ENCODE data around the gene SLC4A5.

Gene SLC4A5

DNA sequence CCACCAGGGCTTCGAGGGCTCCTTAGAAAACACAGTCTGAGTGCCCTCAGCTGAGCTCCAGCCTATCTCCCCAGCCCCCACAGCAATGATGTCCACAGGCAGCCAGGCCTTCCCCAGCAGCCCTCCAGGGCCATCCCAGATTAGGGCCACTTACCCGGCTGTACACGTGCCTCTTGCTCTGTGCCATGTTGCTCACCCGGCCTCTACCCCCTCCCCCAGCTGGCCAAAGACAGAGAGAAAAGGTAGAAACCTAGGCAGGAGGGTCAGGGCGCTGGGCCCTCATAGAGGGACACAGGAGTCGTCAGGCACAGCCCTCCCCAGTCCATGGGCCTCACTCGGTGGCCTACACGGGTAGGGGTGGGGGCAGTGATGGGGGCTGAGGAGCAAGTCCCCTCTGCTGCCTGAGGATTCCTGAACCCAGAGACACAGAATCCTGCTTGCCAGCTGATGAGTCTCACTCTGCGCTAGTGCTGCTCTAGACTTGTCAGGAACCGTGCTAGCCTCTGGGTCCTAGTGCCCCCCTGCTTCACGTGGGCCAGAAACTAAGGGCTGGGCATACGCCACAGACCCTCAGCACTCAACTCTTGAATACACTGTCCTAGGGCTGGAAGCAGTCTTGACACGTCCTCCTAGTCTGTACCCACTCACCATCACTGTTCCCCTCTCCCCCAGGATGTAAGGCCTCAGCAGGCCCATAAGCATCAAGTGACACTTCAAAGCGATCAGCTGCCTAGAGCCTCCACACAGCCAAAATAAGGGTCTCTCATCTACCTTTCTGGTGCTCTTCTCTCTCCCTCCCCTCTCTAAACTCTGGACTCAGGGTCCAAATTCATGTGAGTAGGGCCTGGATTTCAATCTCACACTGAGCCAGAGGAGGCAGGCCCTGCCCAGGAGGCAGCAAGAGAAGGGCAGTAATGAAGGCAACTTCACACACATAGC, 36.9 kb upstream of the SLC4A5 start, which contains the start of gene DCTN1:
TSS of gene DCTN1 (minus strand) at position 461 of the 939 bp plus-strand sequence. CDS start at position 187, 274 bp downstream.
- DNase-seq (ENCODE audit: insufficient read length, low spot score) (peak; percentile 59), FAIRE-seq (no peak)
- TF ChIP-seq POLR2AphosphoS5 (IDR thresholded peaks at IDR 0.05; ENCODE audit: low read depth, low read length) = no peak
- TF ChIP-seq POLR2A (IDR thresholded peaks at IDR 0.05; ENCODE audit: low read depth, low read length) = no peak
- no peak for TF ChIP-seq TAF1 (IDR thresholded peaks at IDR 0.05; ENCODE audit: low read depth, low read length)
- TF ChIP-seq SPI1 (IDR thresholded peaks at IDR 0.05; ENCODE audit: low read depth, low read length) = no peak
- TF ChIP-seq POU2F2 (IDR thresholded peaks at IDR 0.05; ENCODE audit: low read depth, low read length) = no peak
- TF ChIP-seq PAX5 (IDR thresholded peaks at IDR 0.05; ENCODE audit: insufficient read depth, low read length, severe bottlenecking) = no peak

DNA sequence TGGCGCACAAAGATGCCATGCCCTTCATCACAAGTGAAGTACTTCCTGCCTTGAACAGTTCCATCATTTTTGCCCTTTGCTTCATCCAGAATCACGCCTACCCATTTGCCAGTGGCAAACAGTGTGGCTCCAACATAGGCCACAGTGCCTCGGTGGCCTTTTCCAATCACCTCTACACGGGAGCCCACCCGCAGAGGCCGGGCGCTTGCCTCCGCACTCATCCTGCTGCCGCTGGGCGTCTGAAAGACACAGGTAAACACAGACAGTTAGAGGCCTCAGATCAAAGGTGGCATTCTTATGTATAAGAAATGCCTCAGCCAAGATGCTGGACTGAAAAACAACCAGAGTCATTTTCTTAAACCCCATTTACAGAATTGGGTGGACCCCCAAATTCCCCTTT, 34.8 kb upstream of the SLC4A5 start:
- FAIRE-seq (no peak), DNase-seq (ENCODE audit: insufficient read length, low spot score) (no peak)
- no peak for TF ChIP-seq SPI1 (IDR thresholded peaks at IDR 0.05; ENCODE audit: low read depth, low read length)
- TF ChIP-seq PAX5 (IDR thresholded peaks at IDR 0.05; ENCODE audit: insufficient read depth, low read length, severe bottlenecking) = no peak
- TF ChIP-seq POLR2A (IDR thresholded peaks at IDR 0.05; ENCODE audit: low read depth, low read length) = no peak
- no peak for TF ChIP-seq TAF1 (IDR thresholded peaks at IDR 0.05; ENCODE audit: low read depth, low read length)
- no peak for TF ChIP-seq POU2F2 (IDR thresholded peaks at IDR 0.05; ENCODE audit: low read depth, low read length)
- no peak for TF ChIP-seq POLR2AphosphoS5 (IDR thresholded peaks at IDR 0.05; ENCODE audit: low read depth, low read length)

DNA sequence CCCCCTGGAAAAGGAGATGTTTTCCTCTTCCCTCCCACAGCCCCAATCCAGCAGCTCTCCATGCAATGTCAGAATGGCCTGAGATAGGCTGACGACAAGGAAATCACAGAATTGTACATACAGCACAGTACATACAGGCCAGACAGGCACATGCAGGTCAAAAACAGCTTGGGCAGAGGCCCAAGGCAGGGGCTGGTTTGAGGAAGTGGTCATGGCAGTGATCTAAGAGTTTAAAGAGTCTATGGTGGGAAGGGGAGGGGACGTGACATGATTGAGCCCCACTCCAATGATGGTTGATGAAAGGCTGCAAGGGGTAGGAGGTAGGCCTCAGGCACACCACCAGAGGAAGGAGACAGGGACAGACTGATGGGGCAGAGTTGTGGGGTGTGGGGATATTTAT, 32.6 kb upstream of the SLC4A5 start:
- DNase-seq (ENCODE audit: insufficient read length, low spot score) = no peak
- FAIRE-seq = no peak
- no peak for TF ChIP-seq PAX5 (IDR thresholded peaks at IDR 0.05; ENCODE audit: insufficient read depth, low read length, severe bottlenecking)
- peak; percentile 45; the same call in 1 of the 2 replicates for TF ChIP-seq SPI1 (IDR thresholded peaks at IDR 0.05; ENCODE audit: low read depth, low read length)

DNA sequence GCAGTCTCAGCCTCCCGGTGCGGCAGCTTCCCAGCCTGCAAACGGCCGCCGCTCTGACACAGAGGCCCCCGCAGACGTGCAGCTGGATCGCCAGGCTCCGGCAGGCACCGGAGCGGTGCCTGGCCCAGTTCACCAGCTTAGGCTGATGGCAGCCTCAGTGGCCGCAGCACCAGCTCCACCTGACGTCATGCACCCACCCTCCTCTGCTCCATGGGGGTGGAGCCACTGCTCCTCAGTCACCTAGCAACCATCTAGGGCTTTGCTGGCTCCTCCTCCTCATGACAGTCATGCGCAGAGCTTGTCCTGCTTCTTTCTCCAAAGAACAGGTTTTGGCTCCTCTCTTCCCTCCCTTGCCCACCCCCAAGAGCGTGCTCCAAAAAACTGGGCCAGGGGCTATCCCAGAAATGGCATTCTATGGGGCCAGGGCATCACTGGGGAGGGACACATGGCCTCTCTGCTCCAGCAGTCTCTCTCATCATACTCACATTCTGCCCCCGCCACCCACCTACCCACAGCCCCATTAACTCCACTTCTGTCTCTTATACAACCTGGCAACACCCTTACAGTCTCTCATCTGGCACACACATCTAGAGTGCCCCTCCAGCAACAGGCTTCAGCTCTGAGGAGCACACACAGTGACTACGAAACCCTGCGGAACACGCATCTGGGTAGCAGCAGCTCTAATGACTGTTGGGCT, 31.4 kb upstream of the SLC4A5 start:
- DNase-seq (ENCODE audit: insufficient read length, low spot score) = no peak
- FAIRE-seq = no peak
- TF ChIP-seq TAF1 (IDR thresholded peaks at IDR 0.05; ENCODE audit: low read depth, low read length) = no peak
- no peak for TF ChIP-seq POLR2A (IDR thresholded peaks at IDR 0.05; ENCODE audit: low read depth, low read length)
- no peak for TF ChIP-seq SPI1 (IDR thresholded peaks at IDR 0.05; ENCODE audit: low read depth, low read length)
- no peak for TF ChIP-seq PAX5 (IDR thresholded peaks at IDR 0.05; ENCODE audit: insufficient read depth, low read length, severe bottlenecking)
- no peak for TF ChIP-seq POU2F2 (IDR thresholded peaks at IDR 0.05; ENCODE audit: low read depth, low read length)
- no peak for TF ChIP-seq POLR2AphosphoS5 (IDR thresholded peaks at IDR 0.05; ENCODE audit: low read depth, low read length)

DNA sequence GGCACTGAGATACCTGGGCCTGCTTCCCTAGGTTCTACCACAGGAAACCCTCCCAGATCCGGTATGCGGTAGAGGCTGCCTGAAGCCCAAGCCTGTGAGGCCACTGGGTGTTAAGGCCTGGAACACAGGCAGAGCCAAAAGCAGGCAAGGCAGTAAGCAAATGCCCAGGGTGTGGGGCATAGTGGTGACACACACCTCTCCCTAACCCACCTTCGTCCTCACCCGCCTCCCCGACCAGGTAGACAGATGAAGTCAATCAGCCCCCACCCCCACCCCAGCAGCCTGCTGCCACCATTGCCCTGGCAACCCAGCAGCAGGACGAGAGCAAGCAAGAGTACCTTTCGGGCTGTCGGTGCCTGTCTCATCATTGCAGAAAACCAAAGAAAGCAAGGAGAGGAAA, 30.8 kb upstream of the SLC4A5 start:
- DNase-seq (ENCODE audit: insufficient read length, low spot score) (no peak), FAIRE-seq (no peak)
- no peak for TF ChIP-seq PAX5 (IDR thresholded peaks at IDR 0.05; ENCODE audit: insufficient read depth, low read length, severe bottlenecking)
- no peak for TF ChIP-seq SPI1 (IDR thresholded peaks at IDR 0.05; ENCODE audit: low read depth, low read length)
- no peak for TF ChIP-seq POLR2AphosphoS5 (IDR thresholded peaks at IDR 0.05; ENCODE audit: low read depth, low read length)
- no peak for TF ChIP-seq POLR2A (IDR thresholded peaks at IDR 0.05; ENCODE audit: low read depth, low read length)
- TF ChIP-seq POU2F2 (IDR thresholded peaks at IDR 0.05; ENCODE audit: low read depth, low read length) = no peak

DNA sequence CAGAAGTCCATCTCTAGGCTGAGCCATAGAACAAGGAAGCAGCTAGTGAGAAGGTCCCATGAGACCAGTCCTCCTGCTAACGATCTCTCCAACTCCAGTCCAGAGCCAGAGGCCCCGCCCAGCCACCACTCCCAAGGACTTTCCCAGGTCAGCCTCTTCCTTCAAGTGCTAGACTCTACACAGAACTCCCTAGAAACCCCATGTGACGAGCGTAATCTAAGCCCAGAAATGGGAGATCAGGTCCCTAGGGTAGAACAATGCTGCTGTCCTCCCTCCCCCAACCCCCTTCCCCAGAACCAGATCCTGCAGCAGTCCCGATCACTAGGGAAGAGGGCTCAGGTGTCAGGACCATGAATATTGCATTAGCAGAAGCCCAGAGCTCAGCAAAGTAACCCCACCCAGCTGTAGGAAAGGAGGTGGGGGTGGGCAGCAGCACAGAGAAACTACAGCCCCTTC, 30.0 kb upstream of the SLC4A5 start:
- no peak for FAIRE-seq
- DNase-seq (ENCODE audit: insufficient read length, low spot score) = no peak
- TF ChIP-seq TAF1 (IDR thresholded peaks at IDR 0.05; ENCODE audit: low read depth, low read length) = no peak
- TF ChIP-seq SPI1 (IDR thresholded peaks at IDR 0.05; ENCODE audit: low read depth, low read length) = no peak
- TF ChIP-seq POLR2AphosphoS5 (IDR thresholded peaks at IDR 0.05; ENCODE audit: low read depth, low read length) = no peak
- no peak for TF ChIP-seq POU2F2 (IDR thresholded peaks at IDR 0.05; ENCODE audit: low read depth, low read length)
- TF ChIP-seq PAX5 (IDR thresholded peaks at IDR 0.05; ENCODE audit: insufficient read depth, low read length, severe bottlenecking) = no peak
- TF ChIP-seq POLR2A (IDR thresholded peaks at IDR 0.05; ENCODE audit: low read depth, low read length) = no peak

DNA sequence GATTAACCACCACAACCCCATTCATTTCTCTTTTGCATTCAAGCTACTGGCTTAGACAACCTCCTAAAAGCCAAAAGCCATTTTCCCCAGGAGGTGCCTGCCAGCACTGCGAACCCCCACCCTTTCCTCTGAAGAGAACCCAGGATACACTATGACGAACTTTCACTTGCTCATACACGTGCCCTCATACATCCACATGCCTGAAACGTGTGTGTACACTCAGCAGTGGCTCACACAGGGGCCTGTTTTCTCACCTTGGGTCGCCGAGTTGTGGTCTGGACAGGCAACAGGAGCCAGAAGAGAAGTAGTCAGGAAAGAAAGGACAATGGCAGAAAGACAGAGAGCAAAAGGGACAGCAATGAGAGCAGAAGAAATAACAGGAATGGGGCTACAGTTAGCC, 29.5 kb upstream of the SLC4A5 start:
- DNase-seq (ENCODE audit: insufficient read length, low spot score) = no peak
- no peak for FAIRE-seq
- TF ChIP-seq PAX5 (IDR thresholded peaks at IDR 0.05; ENCODE audit: insufficient read depth, low read length, severe bottlenecking) (no peak), POLR2AphosphoS5 (IDR thresholded peaks at IDR 0.05; ENCODE audit: low read depth, low read length) (no peak), POLR2A (IDR thresholded peaks at IDR 0.05; ENCODE audit: low read depth, low read length) (no peak), POU2F2 (IDR thresholded peaks at IDR 0.05; ENCODE audit: low read depth, low read length) (no peak), SPI1 (IDR thresholded peaks at IDR 0.05; ENCODE audit: low read depth, low read length) (no peak), TAF1 (IDR thresholded peaks at IDR 0.05; ENCODE audit: low read depth, low read length) (no peak)

DNA sequence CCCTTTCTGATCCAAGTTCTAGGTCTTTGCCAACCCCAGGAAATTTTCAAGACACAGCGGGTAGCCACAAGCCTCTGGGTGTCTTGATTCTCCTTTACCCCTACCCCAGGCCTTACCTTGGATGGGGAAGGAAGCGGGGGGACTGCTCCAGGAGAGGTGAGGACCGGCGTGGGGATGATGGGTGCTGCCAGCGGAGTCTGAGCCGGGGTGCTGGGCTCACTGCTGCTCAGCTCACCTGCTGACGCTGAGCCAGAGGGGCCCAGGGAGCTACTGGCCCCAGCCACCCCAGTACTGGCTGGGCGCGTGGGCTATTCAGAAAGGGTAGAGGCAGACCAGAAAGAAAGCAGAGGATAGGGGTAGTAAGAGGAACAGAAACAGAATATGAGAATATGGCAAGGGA, 28.2 kb upstream of the SLC4A5 start:
- no peak for FAIRE-seq
- no peak for DNase-seq (ENCODE audit: insufficient read length, low spot score)
- no peak for TF ChIP-seq POLR2AphosphoS5 (IDR thresholded peaks at IDR 0.05; ENCODE audit: low read depth, low read length)
- no peak for TF ChIP-seq SPI1 (IDR thresholded peaks at IDR 0.05; ENCODE audit: low read depth, low read length)
- TF ChIP-seq POU2F2 (IDR thresholded peaks at IDR 0.05; ENCODE audit: low read depth, low read length) = no peak
- no peak for TF ChIP-seq PAX5 (IDR thresholded peaks at IDR 0.05; ENCODE audit: insufficient read depth, low read length, severe bottlenecking)
- TF ChIP-seq POLR2A (IDR thresholded peaks at IDR 0.05; ENCODE audit: low read depth, low read length) = no peak
- no peak for TF ChIP-seq TAF1 (IDR thresholded peaks at IDR 0.05; ENCODE audit: low read depth, low read length)

DNA sequence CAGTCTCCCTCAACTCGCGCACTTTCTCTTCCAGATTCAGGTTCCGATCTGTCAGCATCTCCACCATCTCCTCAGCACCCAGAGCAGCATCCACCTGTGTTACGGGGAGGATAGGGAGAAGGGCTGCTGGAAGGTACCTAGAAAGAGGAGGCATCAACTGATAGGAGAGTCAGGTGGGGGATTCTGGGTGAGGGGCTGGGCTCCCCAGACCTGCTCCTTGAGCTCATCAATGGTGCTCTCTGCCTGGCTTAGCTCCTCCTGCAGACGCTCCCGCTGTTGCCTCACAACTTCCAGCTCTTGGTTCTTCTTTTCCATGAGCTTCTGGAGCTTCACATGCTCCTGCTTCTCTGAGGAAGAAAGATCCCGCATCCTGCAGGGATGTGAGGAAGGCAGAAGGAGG, 26.8 kb upstream of the SLC4A5 start:
- no peak for FAIRE-seq
- TF ChIP-seq POLR2AphosphoS5 (IDR thresholded peaks at IDR 0.05; ENCODE audit: low read depth, low read length) (no peak), SPI1 (IDR thresholded peaks at IDR 0.05; ENCODE audit: low read depth, low read length) (no peak), TAF1 (IDR thresholded peaks at IDR 0.05; ENCODE audit: low read depth, low read length) (no peak), POU2F2 (IDR thresholded peaks at IDR 0.05; ENCODE audit: low read depth, low read length) (no peak), PAX5 (IDR thresholded peaks at IDR 0.05; ENCODE audit: insufficient read depth, low read length, severe bottlenecking) (no peak), POLR2A (IDR thresholded peaks at IDR 0.05; ENCODE audit: low read depth, low read length) (no peak)
- no peak for DNase-seq (ENCODE audit: insufficient read length, low spot score)
